Endodermal cell (in vitro differentiated cells): ENCODE data around the gene RBM47. TPM values are rescaled to one million over a fixed set of nuclear protein-coding genes. Genes with fewer than 3 reads are reported as not detected.

Source experiments
- DNase-seq: peaks from one replicate; pipeline ENCODE4 v3.0.0-alpha.2; 2017
- H3K27ac ChIP-seq: 2 replicates; pipeline ENCODE4 v1.5.1; 2013; ENCODE audit warnings: mild to moderate bottlenecking, low read depth, low read length, moderate library complexity
- H3K27me3 ChIP-seq: 2 replicates; pipeline ENCODE4 v1.6.1; 2013; ENCODE audit warnings: mild to moderate bottlenecking, low read length, moderate library complexity; ENCODE audit not compliant: insufficient read depth, control insufficient read depth, poor library complexity, severe bottlenecking
- H3K36me3 ChIP-seq: 2 replicates; pipeline ENCODE4 v1.7.0; 2013; ENCODE audit warnings: mild to moderate bottlenecking, low read length, moderate library complexity; ENCODE audit not compliant: control insufficient read depth, insufficient read depth
- H3K4me1 ChIP-seq: one replicate; pipeline ENCODE4 v1.7.0; 2013; ENCODE audit warnings: low read length; ENCODE audit not compliant: control insufficient read depth, insufficient read depth
- H3K4me3 ChIP-seq: 2 replicates; pipeline ENCODE4 v1.5.1; 2013; ENCODE audit warnings: mild to moderate bottlenecking, low read length, moderate library complexity
- H3K9ac ChIP-seq: 2 replicates; pipeline ENCODE4 v1.6.1; 2013; ENCODE audit warnings: mild to moderate bottlenecking, low read length, moderate library complexity; ENCODE audit not compliant: poor library complexity, severe bottlenecking; ENCODE audit errors: extremely low read depth
- H3K9me3 ChIP-seq: 2 replicates; pipeline ENCODE4 v1.6.1; 2013; ENCODE audit warnings: mild to moderate bottlenecking, low read length, moderate library complexity; ENCODE audit not compliant: control insufficient read depth
- H3K27ac Mint-ChIP-seq: 2 replicates; pipeline ENCODE4 v1.8.0; 2020; ENCODE audit warnings: mixed read lengths
- H3K27me3 Mint-ChIP-seq: 2 replicates; pipeline ENCODE4 v1.8.0; 2021; ENCODE audit warnings: mild to moderate bottlenecking, mixed read lengths; ENCODE audit not compliant: insufficient read depth
- H3K36me3 Mint-ChIP-seq: 2 replicates; pipeline ENCODE4 v1.8.0; 2020; ENCODE audit warnings: low read depth, mixed read lengths
- H3K4me1 Mint-ChIP-seq: 2 replicates; pipeline ENCODE4 v1.8.0; 2020; ENCODE audit warnings: mixed read lengths
- H3K4me3 Mint-ChIP-seq: 2 replicates; pipeline ENCODE4 v1.8.0; 2020; ENCODE audit warnings: mild to moderate bottlenecking, moderate library complexity, mixed read lengths
- H3K9me3 Mint-ChIP-seq: 2 replicates; pipeline ENCODE4 v1.8.0; 2020; ENCODE audit warnings: mild to moderate bottlenecking, mixed read lengths
- WGBS, 2 experiments: methylation state at CpG; one replicate each; pipeline versions ENCODE4 v1.1.5 to v1.1.7; 2013; ENCODE audit warnings: missing lambda C conversion rate in 2 of 2, mixed read lengths in 1 of 2; ENCODE audit not compliant: insufficient coverage in 1 of 2, insufficient read length in 1 of 2; 5-methylcytosine and 5-hydroxymethylcytosine counted together
- total RNA-seq, 2 donors: library from RNA; stranded (reverse); fragmentation: NEBNext Ultra II Directional in 1 of 2; extraction: Animal tissue kit (Norgen Biotek cat#: 25700) in 1 of 2; gene quantifications; 2 replicates in 1 of 2; 3 replicates in 1 of 2; pipeline ENCODE4 v1.2.1, GENCODE V29; 2021
- TF ChIP-seq, protein P1 (sequence below): fragments of 200-600 bp; sonication (generic); conservative IDR thresholded peaks from 2 replicates; pipeline ENCODE4 v1.5.0; 2021; ENCODE audit warnings: antibody characterized with exemption, mild to moderate bottlenecking

The RBM47 gene
- total RNA-seq, 2 donors from 2014 or later, result 71.7 to 90.6 TPM

DNA sequence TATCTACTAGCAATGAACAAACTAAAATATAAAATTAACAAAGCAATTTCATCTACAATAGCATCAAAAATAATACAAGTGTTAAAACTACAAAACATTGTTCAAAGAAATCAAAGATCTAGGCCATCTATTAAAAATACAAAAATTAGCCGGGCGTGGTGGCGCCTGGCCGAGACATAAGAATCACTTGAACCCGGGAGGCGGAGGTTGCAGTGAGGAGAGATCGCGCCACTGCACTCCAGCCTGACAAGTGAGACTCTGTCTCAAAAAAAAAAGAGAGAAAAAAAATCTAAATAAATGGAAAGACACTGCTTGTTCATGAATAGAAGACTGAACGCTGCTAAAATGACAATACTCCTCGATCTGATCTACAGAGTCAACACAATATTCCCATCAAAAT lies 139.2 kb downstream of the RBM47 start:
- Histone ChIP-seq H3K9ac (no peak overlapping the region), H3K27ac (no peak overlapping the region), H3K36me3 (peaks cover 7% of the 10 kb centered on the region), H3K9me3 (peaks cover 13% of the 10 kb centered on the region), H3K4me1 (no peaks in the 10 kb centered on the region), H3K27me3 (no peaks in the 10 kb centered on the region), H3K4me3 (no peak overlapping the region)
- H3K27ac Mint-ChIP-seq, result no peak overlapping the region
- H3K27me3 Mint-ChIP-seq, result no peaks in the 10 kb centered on the region
- TF ChIP-seq, protein P1, sequence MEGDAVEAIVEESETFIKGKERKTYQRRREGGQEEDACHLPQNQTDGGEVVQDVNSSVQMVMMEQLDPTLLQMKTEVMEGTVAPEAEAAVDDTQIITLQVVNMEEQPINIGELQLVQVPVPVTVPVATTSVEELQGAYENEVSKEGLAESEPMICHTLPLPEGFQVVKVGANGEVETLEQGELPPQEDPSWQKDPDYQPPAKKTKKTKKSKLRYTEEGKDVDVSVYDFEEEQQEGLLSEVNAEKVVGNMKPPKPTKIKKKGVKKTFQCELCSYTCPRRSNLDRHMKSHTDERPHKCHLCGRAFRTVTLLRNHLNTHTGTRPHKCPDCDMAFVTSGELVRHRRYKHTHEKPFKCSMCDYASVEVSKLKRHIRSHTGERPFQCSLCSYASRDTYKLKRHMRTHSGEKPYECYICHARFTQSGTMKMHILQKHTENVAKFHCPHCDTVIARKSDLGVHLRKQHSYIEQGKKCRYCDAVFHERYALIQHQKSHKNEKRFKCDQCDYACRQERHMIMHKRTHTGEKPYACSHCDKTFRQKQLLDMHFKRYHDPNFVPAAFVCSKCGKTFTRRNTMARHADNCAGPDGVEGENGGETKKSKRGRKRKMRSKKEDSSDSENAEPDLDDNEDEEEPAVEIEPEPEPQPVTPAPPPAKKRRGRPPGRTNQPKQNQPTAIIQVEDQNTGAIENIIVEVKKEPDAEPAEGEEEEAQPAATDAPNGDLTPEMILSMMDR, result no peak
- H3K36me3 Mint-ChIP-seq, result peaks cover 32% of the 10 kb centered on the region
- H3K4me1 Mint-ChIP-seq, result peaks cover 16% of the 10 kb centered on the region
- DNase-seq, result no peak
- H3K9me3 Mint-ChIP-seq, result peaks cover 9% of the 10 kb centered on the region
- 95% methylated on average over 8 to 10 of the region's 10 CpGs for WGBS, 2 experiments
- no peak overlapping the region for H3K4me3 Mint-ChIP-seq

DNA sequence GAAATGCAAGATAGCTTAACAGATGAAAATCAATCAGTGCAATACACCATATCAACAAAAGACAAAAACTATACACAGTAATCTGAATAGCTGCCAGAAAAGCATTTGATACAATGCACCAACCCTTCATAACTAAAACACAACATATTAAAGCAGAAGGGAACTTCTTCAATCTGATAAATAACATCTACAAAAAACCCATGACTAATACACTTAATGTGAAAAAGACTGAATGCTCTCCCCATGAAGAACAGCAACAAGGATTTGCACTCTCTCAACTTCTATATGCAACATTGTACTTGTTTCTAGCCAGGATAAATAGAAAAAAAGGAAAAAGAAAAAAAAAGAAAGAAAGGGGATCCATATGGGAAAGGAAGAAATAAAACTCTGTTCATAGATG lies 139.7 kb downstream of the RBM47 start:
- H3K4me3 Mint-ChIP-seq, result no peak overlapping the region
- Histone ChIP-seq H3K36me3 (peaks cover 7% of the 10 kb centered on the region), H3K4me3 (no peak overlapping the region), H3K9ac (no peak overlapping the region), H3K27ac (no peak overlapping the region), H3K27me3 (no peaks in the 10 kb centered on the region), H3K9me3 (peaks cover 13% of the 10 kb centered on the region), H3K4me1 (no peaks in the 10 kb centered on the region)
- H3K9me3 Mint-ChIP-seq, result peaks cover 9% of the 10 kb centered on the region
- no peak for DNase-seq
- H3K27ac Mint-ChIP-seq, result no peak overlapping the region
- TF ChIP-seq, protein P1, result no peak
- no peaks in the 10 kb centered on the region for H3K27me3 Mint-ChIP-seq
- peaks cover 34% of the 10 kb centered on the region for H3K36me3 Mint-ChIP-seq
- H3K4me1 Mint-ChIP-seq, result peaks cover 16% of the 10 kb centered on the region

DNA sequence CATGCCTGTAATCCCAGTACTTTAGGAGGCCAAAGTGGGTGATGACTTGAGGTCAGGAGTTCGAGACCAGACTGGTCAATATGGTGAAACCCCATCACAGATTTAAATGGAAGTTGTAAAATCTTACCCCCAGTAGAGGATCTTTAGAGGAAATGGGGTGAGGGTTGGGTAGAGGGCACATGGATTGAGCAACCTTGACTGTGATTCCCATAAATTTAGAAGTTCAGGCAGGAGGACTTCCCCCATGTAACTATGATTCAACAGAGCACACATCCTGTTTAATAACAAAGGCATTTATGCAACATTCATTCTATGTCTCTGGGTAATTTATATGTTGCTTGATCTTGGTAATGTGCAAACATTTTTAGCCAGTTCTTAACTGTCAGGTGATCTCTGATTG lies 143.1 kb downstream of the RBM47 start:
- Histone ChIP-seq H3K27ac (no peak overlapping the region), H3K9me3 (peaks cover 13% of the 10 kb centered on the region), H3K9ac (no peak overlapping the region), H3K4me3 (no peak overlapping the region), H3K27me3 (no peaks in the 10 kb centered on the region), H3K36me3 (peaks cover 7% of the 10 kb centered on the region), H3K4me1 (no peaks in the 10 kb centered on the region)
- peaks cover 26% of the 10 kb centered on the region for H3K36me3 Mint-ChIP-seq
- no peak overlapping the region for H3K4me3 Mint-ChIP-seq
- no peaks in the 10 kb centered on the region for H3K27me3 Mint-ChIP-seq
- 100% methylated on average over 1 of the region's 1 CpG for WGBS, 2 experiments
- TF ChIP-seq, protein P1, result no peak
- no peak overlapping the region for H3K27ac Mint-ChIP-seq
- peaks cover 9% of the 10 kb centered on the region for H3K9me3 Mint-ChIP-seq
- peaks cover 26% of the 10 kb centered on the region for H3K4me1 Mint-ChIP-seq
- no peak for DNase-seq
